Right cardiac atrium (tissue), 5 donors: Measurements from ENCODE around the gene CDC5L. TPM values are rescaled to one million over a fixed set of nuclear protein-coding genes. Genes with fewer than 3 reads are reported as not detected.

ENCODE experiments used
- microRNA-seq, 2 donors: library from miRNA; unstranded; fragments of <30 nt; microRNA quantifications; one replicate each; pipeline ENCODE4 v1.2.0, GENCODE V29; 2020 to 2021
- polyA plus RNA-seq: library from polyadenylated mRNA; stranded (reverse); fragments of 200-250 nt; gene quantifications from one replicate; pipeline ENCODE4 v1.2.3, GENCODE V29; 2013
- total RNA-seq, 4 donors: library from RNA; stranded (reverse); fragmentation: NEBNext Ultra II Directional; extraction: Animal tissue kit (Norgen Biotek cat#: 25700); gene quantifications; one replicate each; pipeline ENCODE4 v1.2.1, GENCODE V29; 2021
- donor health status: healthy with polysubstance abuse.
- donor health status: DM: no; HTN: yes; CAD: no.
- donor health status: DM: no; HTN: no; CAD: no.
- donor health status: DM: no; HTN: yes; CAD: no; lungs with severe emphysema.
- donor health status: DM: yes; HTN: yes; CAD: no.

Gene CDC5L
- total and polyA plus RNA-seq, 5 donors = 9.9 to 20.2 (median 19.5) TPM

Small RNA genes lying within 50 kb of the gene (microRNA-seq; reads per million reads assigned to microRNA genes)
- 0 to 0.54 reads per million in 2 donors for gene MIR4642

Other genes starting within 250 kb of the CDC5L start
- under 1 TPM in 1 of 4 donors, not detected in 3; 0.38 TPM for gene CAPN11, start 228.9 kb upstream of the CDC5L start, total RNA-seq
- 0.27 TPM for gene CAPN11, start 228.9 kb upstream of the CDC5L start, polyA plus RNA-seq
- 1 to 10 TPM in 1 of 4 donors, under 1 TPM in 3; 0.54 to 2.3 (median 0.77) TPM for gene MYMX, start 170.8 kb upstream of the CDC5L start, total RNA-seq
- 0.88 TPM for gene MYMX, start 170.8 kb upstream of the CDC5L start, polyA plus RNA-seq
- 100 to 1,000 TPM; 129 to 177 (median 144) TPM for gene SLC29A1, start 164.1 kb upstream of the CDC5L start, total RNA-seq
- gene SLC29A1, start 164.1 kb upstream of the CDC5L start, polyA plus RNA-seq = 63.2 TPM
- gene HSP90AB1, start 140.6 kb upstream of the CDC5L start, total RNA-seq = 100 to 1,000 TPM; 677 to 993 (median 871) TPM
- 586 TPM for gene HSP90AB1, start 140.6 kb upstream of the CDC5L start, polyA plus RNA-seq
- gene SLC35B2, start 130.2 kb upstream of the CDC5L start, total RNA-seq = 10 to 100 TPM; 21.0 to 25.2 (median 23.0) TPM
- 15.8 TPM for gene SLC35B2, start 130.2 kb upstream of the CDC5L start, polyA plus RNA-seq
- gene NFKBIE, start 122.2 kb upstream of the CDC5L start, total RNA-seq = 1 to 10 TPM; 3.7 to 5.5 (median 4.3) TPM
- 2.6 TPM for gene NFKBIE, start 122.2 kb upstream of the CDC5L start, polyA plus RNA-seq
- 1 to 10 TPM in 1 of 4 donors, under 1 TPM in 1, not detected in 2; 0.26 to 1.1 TPM for gene TMEM151B, start 117.3 kb upstream of the CDC5L start, total RNA-seq
- gene TMEM151B, start 117.3 kb upstream of the CDC5L start, polyA plus RNA-seq = 0.88 TPM
- 10 to 100 TPM in 2 of 4 donors, 1 to 10 TPM in 2; 6.8 to 12.2 (median 9.3) TPM for gene AARS2, start 74.4 kb upstream of the CDC5L start, total RNA-seq
- gene AARS2, start 74.4 kb upstream of the CDC5L start, polyA plus RNA-seq = 4.5 TPM
- gene SPATS1, start 45.1 kb upstream of the CDC5L start, total RNA-seq = not detected
- gene SPATS1, start 45.1 kb upstream of the CDC5L start, polyA plus RNA-seq = not detected